ENCODE measurements around the gene WWOX.

WWOX gene

DNA sequence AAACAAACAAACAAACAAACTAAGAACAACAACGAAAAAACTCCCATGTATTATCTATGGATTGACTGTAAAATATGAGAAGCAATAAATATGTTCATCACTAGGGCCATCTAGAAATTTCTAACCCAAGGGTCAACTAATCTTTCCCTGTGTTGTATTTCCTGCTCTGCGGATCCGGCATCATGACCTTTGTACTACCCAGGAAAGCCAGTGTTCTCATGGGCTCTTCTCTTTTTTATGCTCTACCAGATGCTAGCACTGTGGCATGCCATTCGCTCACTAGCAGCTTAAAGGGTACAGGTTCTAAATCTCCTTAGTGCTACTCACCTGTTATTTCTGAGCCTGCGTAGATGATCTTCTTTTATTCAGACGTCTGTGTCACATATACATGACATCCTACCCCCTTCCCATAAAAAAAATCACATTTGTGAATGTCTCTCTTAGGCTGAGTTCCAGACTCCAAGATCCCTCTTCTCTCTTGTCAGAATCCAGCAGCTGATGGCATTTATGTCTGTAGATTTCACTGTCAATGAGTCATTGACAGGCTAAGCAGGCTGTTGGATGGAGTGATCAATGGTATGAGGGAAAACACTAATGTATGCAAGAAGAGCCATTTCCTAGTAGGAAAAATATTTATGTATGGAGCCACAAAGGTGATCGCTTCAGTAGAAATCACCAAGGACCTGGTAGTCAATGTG, 100.0 kb downstream of the WWOX start:
- H3K4me1 ChIP-seq (ENCODE audit: control insufficient read depth, insufficient read depth, low read length) = no peaks in the 10 kb centered on the region
- no peaks in the 10 kb centered on the region for H3K9me3 ChIP-seq (ENCODE audit: control insufficient read depth, low read length)
- no peak for DNase-seq (ENCODE audit: low read depth)
- H3K4me3 ChIP-seq (ENCODE audit: low read length) = no peak overlapping the region
- no peaks in the 10 kb centered on the region for H3K36me3 ChIP-seq (ENCODE audit: control insufficient read depth, insufficient read depth, low read length, severe bottlenecking)
- no peaks in the 10 kb centered on the region for H3K27me3 ChIP-seq (replicated peaks; ENCODE audit: control insufficient read depth, insufficient read depth, low read length)
- no peak overlapping the region for H3K9ac ChIP-seq (ENCODE audit: low read length)

DNA sequence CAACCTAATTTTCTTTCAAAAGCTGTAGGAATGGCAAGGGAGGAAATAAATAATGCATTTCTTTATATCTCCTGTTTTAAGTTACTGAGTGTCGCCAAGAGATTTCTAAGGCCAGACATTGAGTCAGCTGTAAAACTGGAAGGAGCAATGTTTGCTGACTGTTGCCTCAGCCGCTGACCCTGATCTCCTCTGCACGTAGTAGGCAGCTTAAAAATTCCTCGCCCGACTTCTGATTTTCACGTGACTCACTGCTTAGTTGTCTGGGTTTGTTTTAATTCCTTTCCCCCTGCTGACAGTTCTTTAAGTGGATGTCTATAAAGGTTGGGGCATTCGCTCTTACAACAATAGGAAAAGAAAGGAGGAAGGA, 100.6 kb downstream of the WWOX start:
- no peak overlapping the region for H3K4me3 ChIP-seq (ENCODE audit: low read length)
- no peaks in the 10 kb centered on the region for H3K36me3 ChIP-seq (ENCODE audit: control insufficient read depth, insufficient read depth, low read length, severe bottlenecking)
- no peaks in the 10 kb centered on the region for H3K4me1 ChIP-seq (ENCODE audit: control insufficient read depth, insufficient read depth, low read length)
- no peak overlapping the region for H3K9ac ChIP-seq (ENCODE audit: low read length)
- no peaks in the 10 kb centered on the region for H3K27me3 ChIP-seq (replicated peaks; ENCODE audit: control insufficient read depth, insufficient read depth, low read length)
- no peaks in the 10 kb centered on the region for H3K9me3 ChIP-seq (ENCODE audit: control insufficient read depth, low read length)
- DNase-seq (ENCODE audit: low read depth) = no peak

DNA sequence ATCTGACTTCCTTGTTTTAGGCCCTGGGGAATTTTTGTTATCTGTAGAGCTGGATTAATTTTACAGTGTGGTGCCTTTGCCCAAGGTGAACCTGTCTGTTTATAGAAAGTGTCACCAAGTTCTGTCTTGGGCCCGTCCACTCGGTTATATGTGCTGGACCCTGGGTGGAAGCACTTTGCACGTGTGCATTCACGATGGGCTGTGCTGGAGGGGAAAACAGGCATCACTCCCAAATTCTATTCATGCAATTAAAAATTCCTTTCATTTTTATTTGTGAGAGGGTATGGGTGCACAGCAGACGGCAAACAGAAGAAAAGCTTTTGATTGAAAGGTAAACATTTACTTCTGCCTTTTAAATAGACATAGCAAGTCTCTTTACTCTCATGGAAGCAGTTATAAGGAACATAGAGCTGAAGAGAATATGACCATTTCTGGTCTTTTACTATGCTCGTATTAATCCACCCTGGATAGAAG, 101.2 kb downstream of the WWOX start:
- H3K9ac ChIP-seq (ENCODE audit: low read length) = no peak overlapping the region
- no peaks in the 10 kb centered on the region for H3K4me1 ChIP-seq (ENCODE audit: control insufficient read depth, insufficient read depth, low read length)
- H3K9me3 ChIP-seq (ENCODE audit: control insufficient read depth, low read length) = no peaks in the 10 kb centered on the region
- DNase-seq (ENCODE audit: low read depth) = no peak
- H3K4me3 ChIP-seq (ENCODE audit: low read length) = no peak overlapping the region
- H3K36me3 ChIP-seq (ENCODE audit: control insufficient read depth, insufficient read depth, low read length, severe bottlenecking) = no peaks in the 10 kb centered on the region
- no peaks in the 10 kb centered on the region for H3K27me3 ChIP-seq (replicated peaks; ENCODE audit: control insufficient read depth, insufficient read depth, low read length)

DNA sequence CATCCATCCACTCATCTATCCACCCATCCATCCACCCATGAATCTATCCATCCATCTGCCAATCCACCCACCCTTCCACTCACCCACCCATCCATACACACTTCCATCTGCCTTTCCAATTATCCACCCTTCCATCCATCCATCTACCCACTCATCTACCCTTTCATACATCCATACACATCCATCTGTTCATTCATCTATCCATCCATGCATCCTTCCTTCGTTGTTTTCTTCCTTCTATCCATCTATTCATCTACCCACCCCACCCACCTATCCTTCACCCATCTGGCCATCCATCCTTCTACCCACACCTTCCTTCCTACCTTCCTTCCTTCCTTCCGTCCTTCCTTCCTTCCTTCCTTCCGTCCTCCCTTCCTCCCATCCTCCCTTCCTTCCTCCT, 106.1 kb downstream of the WWOX start:
- Histone ChIP-seq H3K9ac (ENCODE audit: low read length) (no peak overlapping the region), H3K27me3 (replicated peaks; ENCODE audit: control insufficient read depth, insufficient read depth, low read length) (no peaks in the 10 kb centered on the region), H3K36me3 (ENCODE audit: control insufficient read depth, insufficient read depth, low read length, severe bottlenecking) (no peaks in the 10 kb centered on the region), H3K9me3 (ENCODE audit: control insufficient read depth, low read length) (no peaks in the 10 kb centered on the region), H3K4me3 (ENCODE audit: low read length) (no peak overlapping the region), H3K4me1 (ENCODE audit: control insufficient read depth, insufficient read depth, low read length) (no peaks in the 10 kb centered on the region)
- no peak for DNase-seq (ENCODE audit: low read depth)

DNA sequence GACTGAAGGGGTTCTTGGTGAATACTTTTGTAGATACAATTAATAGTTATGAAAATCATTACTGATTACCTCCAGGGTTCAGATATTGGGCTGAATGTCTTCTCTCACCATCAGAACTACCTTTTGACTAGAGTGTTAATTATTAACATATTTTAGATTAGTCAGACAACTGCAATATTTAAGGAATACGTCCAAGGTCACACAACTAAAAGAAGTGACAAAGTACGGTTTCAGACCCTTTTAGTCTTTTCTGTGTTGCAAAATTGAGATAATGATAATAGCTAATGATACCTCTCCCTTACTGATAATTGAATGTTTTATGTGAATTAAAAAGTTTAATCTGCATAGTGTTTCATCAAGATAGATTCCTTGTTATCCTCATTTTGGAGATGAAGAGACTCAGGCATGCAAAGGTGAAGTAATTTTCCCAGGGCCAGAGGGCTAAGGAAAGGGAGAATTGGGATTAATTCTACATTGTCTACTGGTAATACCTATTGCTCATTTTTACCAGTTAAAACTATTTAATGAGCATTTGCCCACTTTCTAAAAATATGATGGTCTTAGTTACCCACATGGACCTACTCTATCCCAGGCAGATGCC, 107.3 kb downstream of the WWOX start:
- Histone ChIP-seq H3K9ac (ENCODE audit: low read length) (no peak overlapping the region), H3K4me1 (ENCODE audit: control insufficient read depth, insufficient read depth, low read length) (no peaks in the 10 kb centered on the region), H3K9me3 (ENCODE audit: control insufficient read depth, low read length) (no peaks in the 10 kb centered on the region), H3K27me3 (replicated peaks; ENCODE audit: control insufficient read depth, insufficient read depth, low read length) (no peaks in the 10 kb centered on the region), H3K4me3 (ENCODE audit: low read length) (no peak overlapping the region), H3K36me3 (ENCODE audit: control insufficient read depth, insufficient read depth, low read length, severe bottlenecking) (no peaks in the 10 kb centered on the region)
- no peak for DNase-seq (ENCODE audit: low read depth)

DNA sequence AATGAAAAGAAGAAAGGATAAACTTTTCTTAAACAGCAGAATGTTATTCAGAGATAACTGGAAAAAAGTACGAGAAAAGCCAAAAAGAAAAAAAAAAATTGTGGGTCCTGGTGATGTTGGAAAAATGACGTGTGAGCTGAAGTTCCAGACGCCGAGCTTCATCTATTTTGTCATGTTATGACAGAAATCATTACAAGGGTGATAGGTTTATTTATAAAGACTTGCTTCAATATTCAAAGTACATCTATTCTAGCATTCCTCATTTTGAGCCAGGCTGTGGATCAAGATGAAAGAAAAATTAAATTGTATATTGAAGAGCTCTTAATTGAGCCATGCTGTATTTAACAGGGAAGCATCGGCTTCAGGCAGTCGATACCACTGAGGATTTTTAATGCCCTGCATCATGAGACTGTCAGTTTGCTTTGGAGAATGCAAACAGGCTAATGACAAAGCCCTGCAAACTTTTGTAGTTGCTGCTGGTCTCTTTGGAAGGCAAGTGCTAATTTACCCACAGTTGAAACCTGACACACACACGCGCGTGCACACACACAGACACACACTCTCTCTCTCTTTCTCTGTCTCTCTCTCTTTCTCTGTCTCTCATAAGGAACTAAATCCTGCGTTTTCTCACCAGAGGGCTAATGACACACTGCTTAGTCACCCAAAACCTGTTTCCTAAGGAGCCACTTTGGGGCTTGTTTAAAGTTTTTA, 110.7 kb downstream of the WWOX start:
- H3K4me3 ChIP-seq (ENCODE audit: low read length) = no peak overlapping the region
- H3K9me3 ChIP-seq (ENCODE audit: control insufficient read depth, low read length) = no peaks in the 10 kb centered on the region
- no peaks in the 10 kb centered on the region for H3K27me3 ChIP-seq (replicated peaks; ENCODE audit: control insufficient read depth, insufficient read depth, low read length)
- DNase-seq (ENCODE audit: low read depth) = no peak
- H3K36me3 ChIP-seq (ENCODE audit: control insufficient read depth, insufficient read depth, low read length, severe bottlenecking) = no peaks in the 10 kb centered on the region
- no peaks in the 10 kb centered on the region for H3K4me1 ChIP-seq (ENCODE audit: control insufficient read depth, insufficient read depth, low read length)
- no peak overlapping the region for H3K9ac ChIP-seq (ENCODE audit: low read length)

DNA sequence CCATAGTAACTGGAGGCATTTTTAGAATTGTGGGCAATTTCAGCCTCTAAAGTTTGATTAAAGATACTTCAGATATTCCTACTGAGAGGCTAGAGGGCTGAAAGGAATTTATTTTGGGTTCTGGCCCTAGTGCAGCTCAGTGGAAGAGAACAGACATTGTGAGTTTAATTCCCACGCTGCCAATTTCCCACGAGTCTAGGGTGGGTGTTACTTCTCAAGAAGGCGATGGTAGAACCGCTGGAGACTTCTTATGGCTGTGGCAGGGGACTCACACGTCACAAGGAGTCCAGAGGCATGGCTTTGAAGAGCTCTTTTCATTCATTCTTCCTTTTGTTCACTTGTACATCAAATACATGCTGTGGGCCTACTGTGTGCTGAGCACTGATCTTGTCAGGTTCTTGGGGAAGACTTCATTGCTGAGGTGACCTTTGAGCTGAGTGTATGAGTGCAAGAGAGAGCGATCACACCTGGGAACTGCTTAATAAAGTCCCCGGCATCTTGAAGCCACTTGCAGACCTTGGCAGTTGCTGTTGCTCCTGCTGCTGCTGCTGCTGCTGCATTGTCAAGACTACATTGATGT, 111.7 kb downstream of the WWOX start:
- no peaks in the 10 kb centered on the region for H3K27me3 ChIP-seq (replicated peaks; ENCODE audit: control insufficient read depth, insufficient read depth, low read length)
- H3K4me1 ChIP-seq (ENCODE audit: control insufficient read depth, insufficient read depth, low read length) = no peaks in the 10 kb centered on the region
- H3K9ac ChIP-seq (ENCODE audit: low read length) = no peak overlapping the region
- H3K4me3 ChIP-seq (ENCODE audit: low read length) = no peak overlapping the region
- no peaks in the 10 kb centered on the region for H3K36me3 ChIP-seq (ENCODE audit: control insufficient read depth, insufficient read depth, low read length, severe bottlenecking)
- DNase-seq (ENCODE audit: low read depth) = no peak
- no peaks in the 10 kb centered on the region for H3K9me3 ChIP-seq (ENCODE audit: control insufficient read depth, low read length)

DNA sequence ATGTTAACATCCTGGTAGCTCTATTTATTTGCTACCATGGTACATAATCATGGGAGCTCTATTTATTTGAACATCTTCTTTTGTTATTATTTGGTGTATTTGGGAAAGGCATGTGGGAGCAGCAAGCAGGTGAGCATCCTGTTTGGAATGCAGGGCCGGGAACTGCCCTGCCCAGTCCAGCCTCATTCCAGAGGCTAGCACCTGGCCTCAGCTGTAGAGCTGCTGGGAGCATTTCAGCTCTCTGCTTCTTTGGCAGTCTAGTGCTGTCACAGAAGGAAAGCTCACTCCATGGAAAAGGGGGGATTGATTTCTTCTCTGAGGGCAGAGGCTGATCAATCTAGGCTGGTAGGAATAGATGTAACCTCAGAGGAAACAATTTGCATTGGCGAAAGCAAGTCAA, 112.5 kb downstream of the WWOX start:
- Histone ChIP-seq H3K9ac (ENCODE audit: low read length) (no peak overlapping the region), H3K4me1 (ENCODE audit: control insufficient read depth, insufficient read depth, low read length) (no peaks in the 10 kb centered on the region), H3K27me3 (replicated peaks; ENCODE audit: control insufficient read depth, insufficient read depth, low read length) (no peaks in the 10 kb centered on the region), H3K9me3 (ENCODE audit: control insufficient read depth, low read length) (no peaks in the 10 kb centered on the region), H3K36me3 (ENCODE audit: control insufficient read depth, insufficient read depth, low read length, severe bottlenecking) (no peaks in the 10 kb centered on the region), H3K4me3 (ENCODE audit: low read length) (no peak overlapping the region)
- no peak for DNase-seq (ENCODE audit: low read depth)

DNA sequence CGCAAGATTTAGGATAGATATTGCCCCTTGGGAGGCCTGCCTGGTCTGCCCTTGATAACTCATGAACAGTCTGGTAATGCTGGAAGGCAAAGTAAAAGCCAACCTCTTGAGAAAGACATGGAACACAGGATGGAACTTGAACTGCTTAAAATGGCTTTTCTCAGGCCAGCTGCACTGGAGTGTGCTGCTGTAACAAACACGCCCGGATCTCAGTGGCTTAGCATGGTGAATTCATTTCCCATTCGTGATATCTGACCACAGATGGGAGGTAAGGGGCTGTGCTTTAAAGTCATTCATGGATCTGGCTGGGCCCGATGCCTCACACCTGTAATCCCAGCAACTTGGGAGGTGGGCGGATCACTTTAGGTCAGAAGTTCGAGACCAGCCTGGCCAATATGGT, 113.2 kb downstream of the WWOX start:
- Histone ChIP-seq H3K9me3 (ENCODE audit: control insufficient read depth, low read length) (no peaks in the 10 kb centered on the region), H3K27me3 (replicated peaks; ENCODE audit: control insufficient read depth, insufficient read depth, low read length) (no peaks in the 10 kb centered on the region), H3K4me3 (ENCODE audit: low read length) (no peak overlapping the region), H3K36me3 (ENCODE audit: control insufficient read depth, insufficient read depth, low read length, severe bottlenecking) (no peaks in the 10 kb centered on the region), H3K9ac (ENCODE audit: low read length) (no peak overlapping the region), H3K4me1 (ENCODE audit: control insufficient read depth, insufficient read depth, low read length) (no peaks in the 10 kb centered on the region)
- no peak for DNase-seq (ENCODE audit: low read depth)

DNA sequence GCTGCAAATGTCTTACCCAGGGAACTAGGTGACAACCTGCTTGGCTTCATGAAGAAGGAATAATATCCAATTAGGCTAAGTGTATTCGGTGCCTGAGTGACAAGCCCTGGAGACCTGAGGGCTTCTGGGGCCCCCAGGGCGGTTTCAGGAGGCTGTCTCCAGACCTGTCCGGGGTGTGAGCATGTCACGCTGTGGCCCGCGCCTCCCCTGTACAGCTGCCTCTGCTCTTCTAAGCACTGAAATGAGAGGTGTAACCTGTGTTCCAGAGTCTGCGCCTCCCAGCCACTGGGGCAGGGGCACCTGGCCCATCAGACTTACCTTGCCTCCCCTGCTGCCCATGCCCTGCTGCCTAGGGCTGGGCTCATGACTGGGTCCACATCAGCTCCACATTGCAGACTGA, 114.3 kb downstream of the WWOX start:
- DNase-seq (ENCODE audit: low read depth) = no peak
- H3K9me3 ChIP-seq (ENCODE audit: control insufficient read depth, low read length) = no peaks in the 10 kb centered on the region
- H3K4me3 ChIP-seq (ENCODE audit: low read length) = no peak overlapping the region
- H3K36me3 ChIP-seq (ENCODE audit: control insufficient read depth, insufficient read depth, low read length, severe bottlenecking) = no peaks in the 10 kb centered on the region
- no peak overlapping the region for H3K9ac ChIP-seq (ENCODE audit: low read length)
- no peaks in the 10 kb centered on the region for H3K27me3 ChIP-seq (replicated peaks; ENCODE audit: control insufficient read depth, insufficient read depth, low read length)
- H3K4me1 ChIP-seq (ENCODE audit: control insufficient read depth, insufficient read depth, low read length) = no peaks in the 10 kb centered on the region

DNA sequence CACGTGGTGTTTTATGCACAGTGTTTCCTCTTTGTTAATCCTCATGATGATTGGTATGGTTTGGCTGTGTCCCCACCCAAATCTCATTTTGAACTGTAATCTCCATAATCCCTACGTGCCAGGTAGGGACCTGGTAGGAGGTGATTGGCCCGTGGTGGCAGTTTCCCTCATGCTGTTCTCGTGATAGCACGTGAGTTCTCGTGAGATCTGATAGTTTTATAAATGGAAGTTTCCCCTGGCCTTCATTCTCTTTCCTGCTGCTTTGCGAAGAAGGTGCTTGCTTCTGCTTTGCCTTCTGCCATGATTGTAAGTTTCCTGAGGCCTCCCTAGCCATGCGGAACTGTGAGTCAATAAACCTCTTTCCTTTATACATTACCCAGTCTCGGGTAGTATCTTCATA, 115.8 kb downstream of the WWOX start:
- Histone ChIP-seq H3K4me3 (ENCODE audit: low read length) (no peak overlapping the region), H3K36me3 (ENCODE audit: control insufficient read depth, insufficient read depth, low read length, severe bottlenecking) (no peaks in the 10 kb centered on the region), H3K9me3 (ENCODE audit: control insufficient read depth, low read length) (no peaks in the 10 kb centered on the region), H3K27me3 (replicated peaks; ENCODE audit: control insufficient read depth, insufficient read depth, low read length) (no peaks in the 10 kb centered on the region), H3K9ac (ENCODE audit: low read length) (no peak overlapping the region), H3K4me1 (ENCODE audit: control insufficient read depth, insufficient read depth, low read length) (no peaks in the 10 kb centered on the region)
- DNase-seq (ENCODE audit: low read depth) = no peak
